Fibroblast of skin of left biceps (primary cell): ENCODE data around the gene CD44.
"Not testable (repeated sequence)": the region's sequence is repeated elsewhere in the genome, so short reads cannot be mapped to it uniquely, and the experiment has no call there.

Experiments
- DNase-seq, 2 experiments: peaks; one replicate each; pipeline ENCODE4 v3.0.0-alpha.2; 2013; ENCODE audit warnings: low read depth in 2 of 2

The CD44 gene

GRCh38 chr11:35138943-35139721 is at the start of gene CD44:
Gene CD44, plus strand, starts transcription at chr11:35139171. Its CDS starts 133 bp downstream, at chr11:35139304.
- DNase-seq, result no peak

- no peak for DNase-seq
Observed at GRCh38 chr11:35089666-35090065, 49.3 kb upstream of the CD44 start.

GRCh38 chr11:35090125-35090524 is 48.8 kb upstream of the CD44 start:
- DNase-seq, result no peak

- not testable (repeated sequence) for DNase-seq
Observed at GRCh38 chr11:35090991-35091390, 48.0 kb upstream of the CD44 start.

- no peak for DNase-seq
Observed at GRCh38 chr11:35096723-35097122, 42.2 kb upstream of the CD44 start.

GRCh38 chr11:35097814-35098455 is 41.0 kb upstream of the CD44 start:
- no peak for DNase-seq

GRCh38 chr11:35098855-35099254 is 40.1 kb upstream of the CD44 start:
- no peak for DNase-seq

GRCh38 chr11:35099278-35100012 is 39.5 kb upstream of the CD44 start:
- DNase-seq, result peak; percentile 49 to 54

GRCh38 chr11:35100013-35100383 is 39.0 kb upstream of the CD44 start:
- DNase-seq, result no peak

GRCh38 chr11:35101223-35101622 is 37.7 kb upstream of the CD44 start:
- DNase-seq, result no peak

- no peak for DNase-seq
Observed at GRCh38 chr11:35102267-35102666, 36.7 kb upstream of the CD44 start.

- no peak for DNase-seq
Observed at GRCh38 chr11:35103366-35104208, 35.4 kb upstream of the CD44 start.

- no peak for DNase-seq
Observed at GRCh38 chr11:35104655-35105054, 34.3 kb upstream of the CD44 start.

GRCh38 chr11:35105319-35106079 is 33.5 kb upstream of the CD44 start:
- DNase-seq, result no peak

- no peak for DNase-seq
Observed at GRCh38 chr11:35106595-35106994, 32.4 kb upstream of the CD44 start.

GRCh38 chr11:35107861-35108260 is 31.1 kb upstream of the CD44 start:
- no peak for DNase-seq

GRCh38 chr11:35108336-35108735 is 30.6 kb upstream of the CD44 start:
- DNase-seq, result not testable (repeated sequence)

- DNase-seq, result no peak
Observed at GRCh38 chr11:35109041-35109440, 29.9 kb upstream of the CD44 start.

GRCh38 chr11:35109827-35110226 is 29.1 kb upstream of the CD44 start:
- no peak for DNase-seq

GRCh38 chr11:35111161-35112055 is 27.6 kb upstream of the CD44 start:
- peak; percentile 75 to 79 for DNase-seq
